HG03439 (cell line): ENCODE data around the gene AFF3.

Experiments
- ATAC-seq: cut with Tn5 transposase; IDR thresholded peaks from one replicate; pipeline ENCODE4 v1.9.1; 2021; ENCODE audit warnings: mild to moderate bottlenecking, moderate library complexity; ENCODE audit not compliant: unreplicated experiment

The AFF3 gene

DNA sequence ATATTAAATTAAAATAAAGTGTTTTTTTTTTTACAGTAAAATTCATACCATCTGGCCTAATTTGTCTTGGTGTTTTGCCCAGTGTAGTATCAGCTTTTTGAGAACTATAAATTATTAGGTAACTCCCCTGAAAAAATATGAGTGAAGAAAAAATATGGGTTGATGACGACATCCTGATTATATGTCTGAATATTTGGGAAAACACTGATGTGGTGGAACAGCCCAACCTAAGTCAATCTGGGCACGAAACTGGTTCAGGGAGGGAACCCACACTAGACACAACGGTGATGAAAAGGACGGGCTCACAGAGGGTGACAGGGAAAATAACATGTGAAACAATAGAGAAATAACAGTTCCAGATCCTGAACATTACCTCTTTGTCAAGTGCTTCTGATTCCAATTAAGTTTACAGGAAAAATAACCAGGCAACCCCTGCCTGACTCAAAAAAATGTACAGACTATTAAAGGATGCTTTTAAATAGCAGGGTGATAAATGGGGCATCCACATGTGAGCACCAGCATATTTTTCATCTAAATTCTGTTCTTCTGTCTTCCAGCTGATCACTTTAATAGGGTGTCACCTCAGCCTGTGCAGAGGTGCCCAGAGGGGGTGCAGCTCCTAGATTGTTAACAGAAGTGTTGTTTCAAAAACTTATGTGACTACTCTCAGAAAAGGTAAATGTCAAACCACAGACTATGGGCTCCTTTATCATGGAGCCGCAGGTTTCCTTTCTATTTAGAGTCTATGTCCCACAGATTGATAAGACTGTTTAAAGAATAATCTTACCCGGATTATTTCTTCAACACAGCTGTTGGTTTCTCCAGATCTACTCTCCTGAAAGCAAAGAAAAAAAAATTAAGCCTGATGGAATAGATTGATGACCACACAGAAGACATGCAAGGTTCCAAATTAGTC, 305.4 kb downstream of the AFF3 start:
- ATAC-seq, result no peak

DNA sequence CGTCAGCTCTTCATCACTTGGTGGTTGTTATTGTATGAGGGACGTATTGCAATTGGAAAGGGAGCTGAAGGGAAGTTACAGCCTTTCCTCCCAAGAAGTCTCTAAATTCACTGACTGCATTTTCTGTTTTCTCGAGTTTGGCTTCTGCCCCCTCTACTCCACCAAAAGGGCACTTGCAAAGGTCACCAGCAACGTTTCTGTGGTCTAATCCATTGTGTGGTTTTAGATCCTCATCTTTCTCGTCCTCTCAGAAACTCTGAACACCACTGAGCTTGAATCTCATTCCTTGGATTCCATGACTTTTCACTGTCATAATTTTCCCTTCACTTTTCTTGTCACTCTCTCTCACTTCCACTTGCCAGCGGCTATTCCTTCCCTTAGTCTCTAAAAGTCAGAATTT, 308.0 kb downstream of the AFF3 start:
- no peak for ATAC-seq

DNA sequence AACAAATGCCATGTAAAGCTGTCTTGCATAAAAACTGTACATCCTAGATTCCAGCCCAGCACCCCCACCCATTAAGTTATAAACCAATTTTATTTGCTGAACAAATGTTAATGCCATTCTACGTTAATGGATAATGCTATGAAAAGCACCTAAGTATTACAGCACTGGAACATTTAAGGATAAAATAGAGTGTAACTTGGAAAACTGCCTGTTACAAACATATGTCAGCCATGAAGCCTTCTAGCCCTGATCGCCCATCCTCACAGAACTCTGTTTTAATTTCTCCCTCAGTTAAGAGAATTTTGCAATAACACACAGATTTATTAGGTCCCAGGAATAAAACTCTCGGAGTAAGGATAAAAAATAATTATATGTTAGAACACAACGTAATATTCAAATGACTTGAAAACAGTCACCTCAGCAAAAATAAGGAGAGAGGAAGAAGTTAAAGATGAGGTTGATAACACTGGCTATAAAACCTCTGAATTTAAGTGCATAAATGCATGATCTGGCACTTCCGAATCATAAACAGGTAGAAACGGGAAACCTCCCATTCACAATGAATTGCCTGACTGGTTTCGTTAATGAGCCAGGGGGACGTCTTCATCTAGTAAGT, 308.7 kb downstream of the AFF3 start:
- ATAC-seq, result no peak

DNA sequence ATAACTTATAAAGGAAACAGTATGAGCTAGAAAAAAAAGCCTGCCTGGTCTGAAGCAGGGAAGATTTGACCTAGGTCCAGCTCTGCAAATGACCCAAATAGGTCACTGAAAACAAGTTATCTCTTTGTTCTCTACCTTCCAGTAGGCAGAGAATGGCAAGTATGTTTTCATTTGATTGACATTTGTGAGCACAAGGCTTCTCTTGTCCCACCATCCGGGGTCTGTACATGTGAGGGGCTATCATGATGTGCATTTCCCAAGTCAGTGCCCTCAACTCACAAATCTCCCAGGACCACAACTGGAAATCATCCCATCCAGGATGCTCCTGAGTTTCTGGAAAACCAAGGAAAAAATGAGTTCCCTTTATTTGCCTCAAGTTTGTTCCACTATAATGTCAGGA, 309.5 kb downstream of the AFF3 start:
- ATAC-seq, result no peak

DNA sequence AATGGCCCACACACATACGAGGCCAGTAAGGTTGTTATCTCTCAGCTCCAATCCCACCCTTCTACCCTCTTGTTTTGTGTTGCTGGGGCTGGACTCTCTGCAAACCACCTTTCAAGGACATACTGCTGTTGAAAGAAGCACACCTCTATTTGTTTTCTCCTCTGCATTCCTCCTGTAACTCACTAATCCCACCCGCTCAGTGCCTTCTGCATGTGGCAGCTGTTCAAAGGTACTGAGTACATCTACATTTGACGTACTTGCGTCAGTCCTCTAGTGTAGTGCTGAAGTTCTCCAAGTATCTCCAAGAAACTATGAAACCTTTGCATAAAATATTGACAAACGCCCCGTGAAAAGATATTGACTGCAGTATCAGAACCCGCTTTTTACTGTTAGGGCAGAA, 310.6 kb downstream of the AFF3 start:
- no peak for ATAC-seq

DNA sequence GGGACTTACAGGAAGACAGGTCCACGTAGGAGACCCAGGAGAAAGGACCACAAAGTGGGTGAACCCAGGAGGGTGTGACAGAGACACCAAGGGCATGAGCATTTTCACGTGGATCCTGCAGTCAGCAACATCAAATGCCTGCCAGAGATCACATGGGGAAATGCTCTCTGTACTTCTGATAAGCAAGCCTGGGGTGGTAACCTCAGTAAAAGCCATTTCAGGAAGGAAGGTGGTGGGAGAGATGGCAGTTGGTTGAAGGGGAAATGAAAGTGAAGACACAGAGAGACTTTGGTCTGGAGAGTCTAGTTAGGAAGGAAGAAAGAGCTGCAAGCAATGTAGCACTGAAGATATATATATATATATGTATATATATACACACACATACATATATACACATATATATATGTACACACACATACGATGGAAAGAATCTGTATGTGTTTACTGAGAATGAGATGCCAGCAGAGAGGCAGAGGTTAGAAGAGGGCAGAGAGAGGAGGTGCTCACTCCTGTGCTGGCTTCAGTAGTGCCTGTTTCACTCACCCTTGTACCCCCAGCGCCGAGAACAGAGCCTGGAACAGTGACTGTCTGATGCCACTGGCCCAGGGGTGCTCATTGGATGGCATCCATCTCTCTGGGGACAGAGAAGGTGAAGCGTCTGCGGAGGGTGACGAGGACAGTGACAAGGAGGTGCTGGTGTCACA, 314.9 kb downstream of the AFF3 start:
- no peak for ATAC-seq

DNA sequence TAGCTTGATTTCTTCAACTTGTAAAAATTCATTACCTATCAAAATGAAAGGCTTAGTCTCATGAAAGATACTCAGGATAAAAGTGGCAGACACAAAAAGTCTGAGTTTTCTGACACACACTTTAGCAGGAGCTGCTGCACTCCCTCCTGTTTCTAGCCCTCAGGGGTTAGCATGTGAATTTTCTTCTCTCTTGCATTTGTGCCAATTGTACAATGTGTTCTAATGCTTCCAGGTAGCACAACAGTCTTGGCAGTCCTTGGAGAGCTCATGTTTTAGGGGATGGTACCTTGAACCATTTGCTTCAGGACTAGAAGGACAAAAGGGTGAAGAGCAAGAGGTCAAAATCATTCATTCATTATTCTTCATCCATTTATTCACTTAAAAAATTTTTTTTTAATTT, 316.8 kb downstream of the AFF3 start:
- ATAC-seq, result no peak

DNA sequence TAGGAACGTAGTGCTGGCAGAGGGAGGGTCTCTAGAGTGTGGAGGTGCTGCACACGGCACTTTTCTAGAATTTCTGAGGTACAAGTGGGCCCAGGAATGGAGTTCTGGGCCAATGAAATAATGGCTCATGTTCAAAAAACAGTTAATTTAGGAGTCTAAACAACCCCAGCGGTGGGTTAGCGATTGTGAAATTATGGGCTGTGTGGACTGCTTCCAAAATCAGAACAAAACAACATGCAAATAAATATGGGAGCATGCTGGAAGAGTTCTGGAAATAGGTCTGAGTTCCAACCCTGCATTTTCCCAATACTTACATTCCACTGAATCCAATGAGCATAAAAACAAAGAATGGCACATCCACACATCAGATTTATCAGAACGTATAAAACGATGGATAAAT, 317.6 kb downstream of the AFF3 start:
- ATAC-seq, result no peak

DNA sequence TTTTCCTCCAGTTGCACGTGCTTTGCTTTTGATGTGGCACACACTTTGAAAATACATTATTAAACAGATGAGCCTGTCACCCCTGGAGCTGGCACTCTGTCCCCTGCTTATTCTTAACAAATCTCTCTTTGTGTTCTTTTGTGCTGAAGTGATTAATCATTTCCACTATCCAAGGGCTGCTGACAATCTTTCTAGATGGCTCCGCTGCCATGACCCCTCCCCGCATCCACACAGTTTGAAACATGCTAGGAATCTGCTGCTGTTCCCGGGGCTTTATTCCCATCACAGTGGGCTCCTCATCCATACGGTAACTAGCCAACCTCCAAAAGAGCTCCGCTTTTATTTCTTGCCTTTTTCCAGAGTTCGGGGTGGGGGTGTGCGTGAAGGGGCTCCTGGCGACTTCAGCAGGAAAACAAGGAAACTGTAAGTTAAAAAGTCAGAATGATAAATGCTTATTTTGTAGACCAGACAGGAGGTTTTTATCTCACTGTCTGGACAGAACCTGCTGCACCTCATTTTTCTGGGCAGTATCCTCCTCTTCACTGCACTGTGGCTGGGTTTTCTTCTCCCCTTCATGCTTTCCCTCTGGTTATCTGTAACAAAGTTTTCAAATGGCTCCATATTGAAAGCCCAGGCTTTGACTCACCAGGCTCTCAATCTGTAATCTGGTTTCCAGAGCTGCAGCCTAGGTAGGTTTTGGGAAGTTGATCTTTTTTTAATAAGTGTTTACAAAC, 319.7 kb downstream of the AFF3 start:
- ATAC-seq, result no peak

DNA sequence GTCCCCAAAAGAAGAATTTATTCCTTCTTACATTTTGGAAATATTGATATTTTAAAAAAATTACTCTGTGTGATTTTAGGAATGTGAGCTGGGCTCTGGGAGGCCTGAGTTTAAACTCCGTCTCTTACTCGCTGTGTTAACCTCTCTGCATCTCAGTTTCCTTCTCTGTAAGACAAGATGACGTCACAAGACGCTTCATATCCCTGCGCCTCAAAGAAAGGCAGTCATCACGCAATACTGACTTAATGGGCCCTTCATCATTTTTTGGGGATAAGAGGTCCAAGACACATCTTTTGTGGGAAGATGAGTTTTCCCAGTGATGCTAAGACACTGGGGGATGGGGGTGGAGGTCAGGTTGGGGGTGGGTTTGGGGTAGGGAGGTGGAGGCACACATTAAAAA, 320.4 kb downstream of the AFF3 start:
- no peak for ATAC-seq

DNA sequence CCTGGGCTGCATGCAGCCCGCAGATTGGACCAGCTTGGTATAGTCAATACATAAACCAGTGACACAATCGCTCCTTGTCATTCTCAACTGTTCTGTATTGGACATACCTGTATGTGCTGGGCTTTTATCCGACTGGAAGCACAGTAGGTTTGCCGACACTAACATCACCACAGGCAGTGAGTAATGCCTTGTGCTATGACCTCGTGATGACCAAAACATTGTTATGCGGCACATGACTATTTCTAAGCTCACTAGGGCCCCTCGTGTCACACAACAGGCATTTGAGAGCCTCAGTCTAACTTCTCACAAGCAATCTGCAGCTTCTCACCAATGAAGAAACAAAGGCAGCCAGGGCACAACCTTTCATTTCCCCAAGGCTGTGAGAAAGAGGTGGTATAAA, 320.8 kb downstream of the AFF3 start:
- ATAC-seq, result no peak

DNA sequence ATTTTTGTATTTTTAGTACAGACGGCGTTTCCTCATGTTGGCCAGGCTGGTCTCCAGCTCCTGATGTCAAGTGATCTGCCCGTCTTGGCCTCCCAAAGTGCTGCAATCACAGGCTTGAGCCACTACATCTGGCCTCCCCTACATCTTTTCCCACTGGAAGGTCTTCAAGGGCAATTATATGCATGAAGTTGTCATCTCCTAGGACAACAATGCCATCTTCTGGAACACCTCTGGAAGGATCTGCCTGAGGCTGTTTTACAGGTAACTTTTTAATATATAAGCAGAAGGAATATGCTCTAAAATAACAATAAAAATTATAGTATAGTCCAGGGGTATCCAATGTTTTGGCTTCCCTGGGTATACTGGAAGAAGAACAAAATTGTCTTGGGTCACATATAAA, 321.4 kb downstream of the AFF3 start:
- ATAC-seq, result no peak

DNA sequence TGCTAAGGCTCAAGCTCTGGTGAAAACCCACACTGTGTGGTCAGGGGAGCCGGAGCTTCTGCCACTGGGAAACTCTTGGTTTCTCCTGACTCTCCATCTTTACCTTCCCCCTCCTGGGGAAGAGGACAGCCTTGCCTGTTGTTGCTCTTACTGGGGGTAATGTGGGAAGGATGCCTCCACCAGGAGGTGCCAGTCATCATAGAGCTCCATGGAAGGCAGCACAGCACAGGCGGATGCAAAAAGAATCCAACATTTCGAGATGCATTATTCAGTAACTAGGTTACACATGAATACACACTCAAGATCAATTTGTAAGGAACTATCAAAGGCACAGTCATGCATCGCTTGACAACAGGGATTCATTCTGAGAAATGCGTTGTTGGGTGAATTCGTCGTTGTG, 322.6 kb downstream of the AFF3 start:
- ATAC-seq, result no peak

DNA sequence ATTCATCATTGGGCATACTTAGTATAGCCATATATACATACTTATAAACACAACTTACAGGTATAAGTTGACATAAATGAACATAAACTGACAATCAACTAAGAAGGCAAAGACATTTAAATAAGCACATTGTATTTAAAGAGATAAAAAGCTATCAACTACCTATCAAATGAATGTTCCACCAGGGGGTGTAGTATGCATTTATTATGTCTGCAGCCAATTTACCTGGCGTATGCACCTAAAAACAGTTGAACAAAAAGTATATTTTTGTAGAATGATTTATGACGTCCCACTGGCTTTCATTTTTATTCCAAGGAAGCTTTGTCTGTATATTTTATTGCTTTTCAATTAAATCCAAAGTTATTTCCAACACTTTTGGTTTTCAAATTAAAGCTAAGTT, 323.5 kb downstream of the AFF3 start:
- no peak for ATAC-seq

DNA sequence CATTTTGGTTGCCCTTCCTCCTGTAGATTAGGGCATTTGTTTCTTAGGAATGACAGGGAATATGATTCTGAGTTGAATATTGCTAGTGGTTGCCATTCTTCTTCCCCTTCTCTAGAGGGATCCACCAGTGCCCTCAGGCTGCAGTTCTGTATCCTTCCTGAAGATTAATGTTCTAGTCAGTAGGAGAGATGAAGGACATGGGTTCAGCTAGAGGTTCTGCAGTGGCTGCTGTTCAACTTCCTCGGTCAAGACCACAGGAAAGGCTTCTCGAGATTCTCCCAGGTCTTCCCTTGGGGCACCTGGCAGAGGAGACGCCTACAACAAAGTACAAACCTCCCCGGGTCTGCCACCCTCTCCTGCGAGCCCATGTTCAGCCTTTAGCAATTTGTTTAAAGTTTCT, 325.5 kb downstream of the AFF3 start:
- no peak for ATAC-seq

DNA sequence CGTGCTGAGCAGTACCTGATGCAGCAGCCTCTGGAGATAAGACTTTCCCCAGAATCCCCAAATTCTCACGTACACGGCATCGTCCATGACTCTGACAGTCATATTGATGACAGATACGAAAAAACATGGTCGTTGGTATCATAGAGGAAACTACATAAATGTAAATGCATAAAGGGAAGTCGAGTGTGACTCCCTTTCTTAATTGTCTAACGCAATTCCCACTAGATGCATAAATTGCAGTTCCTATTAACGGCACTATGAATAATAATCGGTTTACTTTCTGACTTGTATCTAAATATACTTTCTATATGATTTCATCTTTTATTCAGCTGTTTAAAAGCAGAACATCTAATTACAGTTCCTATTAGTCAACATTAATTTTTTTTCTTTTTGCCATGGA, 330.0 kb downstream of the AFF3 start:
- ATAC-seq, result no peak

DNA sequence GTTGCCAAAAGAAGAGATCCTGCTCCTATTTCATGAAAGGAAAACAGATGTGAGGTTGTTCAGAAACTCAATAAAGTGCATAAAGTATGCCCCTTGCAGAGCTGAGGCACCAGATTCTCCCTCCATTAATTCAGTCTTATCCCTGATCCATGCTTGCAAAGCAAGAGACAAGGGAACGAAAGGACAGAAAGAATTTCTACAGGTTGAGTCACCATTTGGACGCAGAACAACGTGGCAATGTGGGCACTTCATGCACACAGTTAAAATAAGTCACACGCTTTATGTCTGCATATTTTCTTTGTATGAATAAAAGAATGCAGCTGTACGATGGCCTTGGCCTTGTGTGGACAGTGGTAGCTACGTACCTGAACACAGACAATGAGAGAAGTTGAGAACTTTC, 330.8 kb downstream of the AFF3 start:
- ATAC-seq, result no peak

DNA sequence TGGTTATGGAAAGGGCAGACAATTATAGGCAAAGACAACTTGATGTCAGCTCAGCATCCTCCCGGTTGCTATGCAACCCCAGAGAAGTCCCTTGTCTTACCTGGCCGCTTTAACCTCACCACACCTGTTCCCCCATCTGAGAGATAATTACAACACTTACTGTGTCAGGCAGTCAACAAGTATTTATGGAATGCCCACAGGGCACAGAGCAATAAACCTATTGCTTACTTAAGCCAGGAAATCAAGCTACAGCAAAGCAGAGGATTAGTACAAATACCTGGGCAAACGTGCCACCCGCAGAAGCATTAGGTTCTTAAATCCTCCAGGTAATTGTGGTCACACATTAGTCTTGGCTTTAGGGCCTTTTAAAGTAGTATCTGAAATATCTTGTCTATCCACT, 332.2 kb downstream of the AFF3 start:
- no peak for ATAC-seq

DNA sequence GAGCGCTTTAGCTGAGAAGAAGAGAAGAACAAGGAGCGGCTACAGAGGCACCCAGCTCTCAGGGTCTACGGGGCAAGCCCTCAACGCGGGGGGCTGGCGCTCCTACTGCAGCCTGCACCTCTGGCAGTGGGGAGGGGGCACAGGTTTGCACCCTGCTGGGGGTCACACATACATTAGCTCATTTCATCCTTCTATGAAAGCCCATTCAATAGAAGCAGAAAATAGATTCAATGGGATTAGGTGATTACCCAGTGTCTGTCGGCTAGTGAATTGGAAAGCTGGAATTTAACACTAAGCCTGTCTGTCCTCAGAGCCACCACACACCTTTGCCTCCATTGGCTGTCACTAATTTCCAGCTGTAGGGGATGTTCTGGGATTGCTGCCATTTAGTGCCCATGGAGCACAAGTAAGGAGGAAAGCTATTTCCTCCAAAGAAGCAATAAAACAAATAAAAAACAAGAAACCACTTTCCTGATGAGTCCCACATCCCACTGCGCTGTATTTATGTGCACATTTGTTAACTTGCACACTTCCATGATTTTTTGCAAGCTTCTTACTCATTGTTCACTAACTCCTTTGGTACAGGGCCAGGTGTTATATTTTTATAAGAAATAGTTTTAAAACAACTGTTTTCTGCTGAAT, 333.0 kb downstream of the AFF3 start:
- ATAC-seq, result no peak

DNA sequence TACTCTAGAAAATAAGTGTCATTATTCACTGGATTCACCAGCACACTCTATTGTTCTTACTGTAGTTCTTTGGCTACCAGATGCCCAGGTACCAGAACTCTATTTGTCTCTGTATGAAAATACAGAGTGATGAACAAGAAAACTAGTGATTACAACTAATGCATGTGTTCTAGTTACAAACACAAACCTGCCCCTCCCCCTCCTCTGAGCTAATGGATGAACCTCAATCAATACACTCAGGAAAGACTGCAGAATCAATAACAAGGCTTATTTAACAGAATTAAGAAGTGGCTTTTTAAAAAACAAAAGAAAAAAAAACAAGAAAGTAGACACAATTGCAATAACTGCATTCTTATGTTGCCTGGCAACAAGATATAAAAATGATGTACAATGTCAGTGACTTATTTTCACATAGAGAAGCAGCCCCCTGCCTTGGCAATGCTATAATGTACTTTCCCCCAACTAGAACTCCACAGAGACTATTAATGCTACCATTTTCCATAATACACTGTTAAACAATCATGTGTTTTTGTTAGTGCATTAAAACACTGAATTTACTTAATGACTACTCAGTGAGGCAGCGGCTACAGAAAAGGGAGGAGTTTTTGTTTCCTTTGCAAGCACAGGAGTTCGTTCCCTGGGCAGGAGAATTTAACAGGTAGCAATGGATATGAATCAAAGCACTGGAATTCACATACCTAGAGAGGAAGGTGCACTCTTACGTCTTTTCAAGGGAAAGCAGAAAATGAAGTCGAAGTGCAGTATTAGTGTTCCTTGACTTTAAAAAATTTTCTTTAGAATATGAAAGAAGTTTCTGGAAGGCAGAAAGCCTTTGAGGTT, 333.8 kb downstream of the AFF3 start:
- ATAC-seq, result no peak
